Ishikawa (cell line): ENCODE measurements around the gene FEM1C.

Source experiments
- REST ChIP-seq: IDR thresholded peaks from 2 replicates; pipeline ENCODE4 v1.6.1; 2012; ENCODE audit warnings: low read depth, mild to moderate bottlenecking
- TAF1 ChIP-seq: IDR thresholded peaks from 2 replicates; pipeline ENCODE4 v1.6.1; 2012; ENCODE audit warnings: low read depth, mild to moderate bottlenecking
- ZBTB7A ChIP-seq: IDR thresholded peaks from 2 replicates; pipeline ENCODE4 v1.6.1; 2012; ENCODE audit warnings: low read depth
- TF ChIP-seq, protein P1 (sequence below): IDR thresholded peaks from 2 replicates; pipeline ENCODE4 v1.6.1; 2012

DNA sequence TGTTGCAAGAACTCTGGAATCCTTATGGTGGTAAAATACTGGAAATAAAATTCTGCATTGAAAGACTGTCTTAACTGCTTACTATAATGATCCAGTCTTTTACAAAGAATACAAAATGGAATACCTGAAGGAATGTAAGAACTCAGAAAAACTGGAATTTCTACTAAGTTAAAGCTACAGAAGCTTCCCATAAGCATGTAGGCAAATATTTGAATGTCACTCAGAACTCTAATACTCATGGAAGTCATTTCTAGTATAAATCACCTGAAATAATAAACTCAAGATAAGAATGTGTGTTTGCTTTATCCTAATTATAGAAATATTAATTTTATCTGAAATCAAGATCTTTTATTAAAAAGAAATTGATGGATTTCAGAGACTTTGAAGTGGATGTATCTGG lies 54.8 kb downstream of the FEM1C start:
- TF ChIP-seq TAF1 (no peak), ZBTB7A (no peak), REST (no peak)
- TF ChIP-seq, protein P1, sequence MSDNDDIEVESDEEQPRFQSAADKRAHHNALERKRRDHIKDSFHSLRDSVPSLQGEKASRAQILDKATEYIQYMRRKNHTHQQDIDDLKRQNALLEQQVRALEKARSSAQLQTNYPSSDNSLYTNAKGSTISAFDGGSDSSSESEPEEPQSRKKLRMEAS, result no peak
